Hippocampal formation (tissue), 2 donors: ENCODE results near the gene RGS17.
"Not testable (repeated sequence)": the region's sequence is repeated elsewhere in the genome, so short reads cannot be mapped to it uniquely, and the experiment has no call there.

Experiments used
- DNase-seq, 2 donors: peaks; one replicate each; lab custom pipeline; 2025; lab: John Stamatoyannopoulos, UW

The RGS17 gene

GRCh38 chr6:153131037-153131981, at the start of gene RGS17:
RGS17 (minus strand) TSS chr6:153131282; CDS start chr6:153044018, 87,264 bp downstream.
- peak; percentile 54 to 57 for DNase-seq

- DNase-seq: no peak
These were observed 41.7 kb upstream of the RGS17 start for GRCh38 chr6:153172815-153173214.

GRCh38 chr6:153170511-153170910, 39.4 kb upstream of the RGS17 start:
- no peak for DNase-seq

- DNase-seq: no peak
These were observed 36.8 kb upstream of the RGS17 start for GRCh38 chr6:153167907-153168306.

GRCh38 chr6:153167061-153167891, 36.2 kb upstream of the RGS17 start:
- no peak for DNase-seq

- DNase-seq: no peak
These were observed 31.6 kb upstream of the RGS17 start for GRCh38 chr6:153162646-153163045.

GRCh38 chr6:153162172-153162571, 31.1 kb upstream of the RGS17 start:
- no peak for DNase-seq

GRCh38 chr6:153160221-153160620, 29.1 kb upstream of the RGS17 start:
- no peak for DNase-seq

GRCh38 chr6:153150752-153151440, 19.8 kb upstream of the RGS17 start:
- DNase-seq: no peak

GRCh38 chr6:153150371-153150751, 19.3 kb upstream of the RGS17 start:
- DNase-seq: no peak

GRCh38 chr6:153149891-153150290, 18.8 kb upstream of the RGS17 start:
- DNase-seq: no peak

GRCh38 chr6:153146413-153146812, 15.3 kb upstream of the RGS17 start:
- DNase-seq: no peak

- DNase-seq: no peak
These were observed 14.5 kb upstream of the RGS17 start for GRCh38 chr6:153145591-153145990.

- no peak for DNase-seq
These were observed 12.1 kb upstream of the RGS17 start for GRCh38 chr6:153143200-153143599.

GRCh38 chr6:153140299-153140698, 9.2 kb upstream of the RGS17 start:
- DNase-seq: no peak

GRCh38 chr6:153138930-153139329, 7.8 kb upstream of the RGS17 start:
- no peak for DNase-seq

- DNase-seq: no peak
These were observed 4.6 kb upstream of the RGS17 start for GRCh38 chr6:153135681-153136080.

- not testable (repeated sequence) for DNase-seq
These were observed 2.6 kb upstream of the RGS17 start for GRCh38 chr6:153133667-153134066.

- DNase-seq: no peak
These were observed 506 bp downstream of the RGS17 start for GRCh38 chr6:153130515-153131036.

- DNase-seq: peak; percentile 2 to 4
These were observed 1.1 kb downstream of the RGS17 start for GRCh38 chr6:153129873-153130514.

- DNase-seq: no peak
These were observed 4.9 kb downstream of the RGS17 start for GRCh38 chr6:153126218-153126617.
